Subcutaneous abdominal adipose tissue (tissue), 5 donors: Measurements from ENCODE around the gene PFDN1.

Experiments used
- H3K27ac ChIP-seq: one replicate; pipeline ENCODE4 v1.7.0; 2013; ENCODE audit warnings: low read depth, mild to moderate bottlenecking, inconsistent platforms, low read length, moderate library complexity
- H3K27me3 ChIP-seq, 5 donors: one replicate each; pipeline ENCODE4 v1.7.0; 2013; ENCODE audit warnings: low read length in 5 of 5, inconsistent platforms in 1 of 5; ENCODE audit not compliant: control insufficient read depth in 5 of 5, insufficient read depth in 4 of 5
- H3K36me3 ChIP-seq, 5 donors: one replicate each; pipeline ENCODE4 v1.7.0; 2013; ENCODE audit warnings: low read length in 5 of 5; ENCODE audit not compliant: control insufficient read depth in 5 of 5, insufficient read depth in 5 of 5
- H3K4me1 ChIP-seq, 5 donors: one replicate each; pipeline ENCODE4 v1.7.0; 2013; ENCODE audit warnings: low read length in 5 of 5, mild to moderate bottlenecking in 3 of 5, moderate library complexity in 1 of 5; ENCODE audit not compliant: control insufficient read depth in 5 of 5, insufficient read depth in 5 of 5
- H3K4me3 ChIP-seq, 5 donors: one replicate each; pipeline ENCODE4 v1.7.0; 2013; ENCODE audit warnings: low read length in 5 of 5, low read depth in 1 of 5
- H3K9ac ChIP-seq, 5 donors: one replicate each; pipeline ENCODE4 v1.7.0; 2013; ENCODE audit warnings: low read length in 5 of 5, mild to moderate bottlenecking in 4 of 5, moderate library complexity in 3 of 5
- H3K9me3 ChIP-seq, 5 donors: one replicate each; pipeline ENCODE4 v1.7.0; 2013; ENCODE audit warnings: low read length in 5 of 5; ENCODE audit not compliant: control insufficient read depth in 5 of 5
- donor health status: healthy.
- donor health status: healthy.
- donor health status: healthy.
- donor health status: healthy.
- donor health status: healthy.

Gene PFDN1

GRCh38 chr5:140245341-140245740, 57.6 kb downstream of the PFDN1 start:
- Histone ChIP-seq H3K4me3 (no peak overlapping the region), H3K9ac (no peak overlapping the region), H3K27me3 (no peaks in the 10 kb centered on the region), H3K36me3 (peaks cover 0 to 37% (median 24%) of the 10 kb centered on the region in 5 donors), H3K9me3 (no peaks in the 10 kb centered on the region), H3K27ac (no peak overlapping the region), H3K4me1 (peaks cover 7 to 58% (median 54%) of the 10 kb centered on the region in 5 donors)

DNA sequence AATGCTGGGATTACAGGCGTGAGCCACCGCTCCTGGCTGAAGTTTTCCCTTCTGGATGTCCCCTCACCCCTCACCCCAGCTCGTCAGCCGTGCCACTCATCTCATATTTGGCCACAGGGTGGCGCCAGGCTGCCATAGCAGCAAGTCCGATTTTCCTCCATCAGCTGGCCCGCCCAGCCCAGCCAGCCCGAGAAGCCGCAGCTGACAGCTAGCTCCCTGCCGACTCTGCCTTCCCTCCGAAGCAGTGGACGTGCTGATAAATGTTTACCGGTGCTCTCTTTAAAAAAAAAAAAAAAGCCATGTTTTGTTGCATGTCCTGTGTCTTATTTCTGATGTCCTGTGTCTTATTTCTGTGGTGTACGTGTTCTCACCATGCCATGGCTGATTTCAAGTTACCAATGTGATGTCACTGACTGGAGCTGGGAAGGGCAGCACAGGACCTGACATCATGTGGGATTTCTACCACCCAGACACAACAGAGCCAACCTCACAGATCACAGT, 58.3 kb downstream of the PFDN1 start:
- peak overlapping the region in 1 of 5 donors; percentile 28 for H3K4me3 ChIP-seq
- H3K9me3 ChIP-seq = no peaks in the 10 kb centered on the region
- H3K27ac ChIP-seq = no peak overlapping the region
- H3K9ac ChIP-seq = peak overlapping the region in 1 of 5 donors; percentile 18
- peaks cover 7 to 61% (median 59%) of the 10 kb centered on the region in 5 donors for H3K4me1 ChIP-seq
- H3K27me3 ChIP-seq = no peaks in the 10 kb centered on the region
- peaks cover 0 to 29% (median 18%) of the 10 kb centered on the region in 5 donors for H3K36me3 ChIP-seq

- Histone ChIP-seq H3K36me3 (peaks cover 0 to 23% (median 14%) of the 10 kb centered on the region in 5 donors), H3K27ac (no peak overlapping the region), H3K27me3 (no peaks in the 10 kb centered on the region), H3K4me3 (no peak overlapping the region), H3K4me1 (peaks cover 7 to 61% (median 59%) of the 10 kb centered on the region in 5 donors), H3K9ac (no peak overlapping the region), H3K9me3 (no peaks in the 10 kb centered on the region)
Observed at GRCh38 chr5:140243706-140244250, 59.1 kb downstream of the PFDN1 start.

DNA sequence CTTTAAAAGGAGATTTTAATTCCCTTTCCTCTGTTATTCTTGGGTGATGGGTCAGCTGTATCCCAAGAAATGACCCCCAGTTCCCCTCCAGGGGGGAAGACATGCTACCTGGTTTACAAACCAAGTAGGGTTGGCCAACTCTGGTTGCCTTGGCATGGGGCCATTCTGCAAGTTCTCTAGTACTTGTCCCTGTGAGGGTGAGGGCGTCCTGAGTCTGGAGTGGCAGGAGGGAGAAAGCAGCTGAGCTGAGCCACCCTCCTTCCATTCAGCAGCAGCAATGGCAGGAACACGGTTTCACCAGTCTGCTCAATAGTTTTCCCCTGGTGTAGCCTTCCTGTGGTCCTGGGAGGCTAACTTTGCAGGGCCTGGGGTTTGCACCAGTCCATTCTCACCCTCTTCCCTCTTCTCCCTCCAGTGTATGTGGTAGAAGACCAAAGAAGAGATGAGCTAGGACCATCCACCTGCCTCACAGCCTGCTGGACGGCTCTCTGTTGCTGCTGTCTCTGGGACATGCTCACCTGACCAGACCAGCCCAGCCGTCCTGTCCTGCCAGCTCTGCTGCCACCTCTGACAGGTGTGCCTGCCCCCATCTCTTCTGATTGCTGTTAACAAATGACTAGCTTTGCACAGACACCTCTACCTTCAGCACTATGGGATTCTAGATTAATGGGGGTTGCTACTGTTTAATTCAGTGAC, 59.9 kb downstream of the PFDN1 start:
- Histone ChIP-seq H3K9ac (no peak overlapping the region), H3K36me3 (peaks cover 0 to 23% (median 14%) of the 10 kb centered on the region in 5 donors), H3K4me1 (peaks cover 7 to 61% (median 58%) of the 10 kb centered on the region in 5 donors), H3K9me3 (no peaks in the 10 kb centered on the region), H3K4me3 (no peak overlapping the region), H3K27me3 (no peaks in the 10 kb centered on the region), H3K27ac (peak overlapping the region; percentile 84)

DNA sequence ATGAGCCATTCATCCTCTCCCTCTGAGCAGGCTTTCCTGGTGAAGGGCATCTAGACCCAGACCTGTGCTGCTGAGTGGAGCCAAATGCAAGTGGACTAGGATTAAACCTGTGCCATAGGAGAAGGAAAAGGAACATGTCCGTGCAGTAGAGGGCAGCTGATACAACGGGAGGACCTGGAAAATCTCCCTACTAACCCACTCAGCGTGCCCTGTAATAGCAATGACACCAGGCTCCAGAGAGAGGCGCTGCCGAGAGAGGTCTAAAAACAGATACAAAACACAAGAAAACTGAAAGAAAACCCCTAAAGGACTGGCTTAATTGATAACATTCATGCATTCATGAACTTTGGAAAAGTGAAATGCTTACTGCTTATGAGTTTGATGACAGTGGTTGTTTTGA, 60.8 kb downstream of the PFDN1 start:
- no peak overlapping the region for H3K4me3 ChIP-seq
- H3K4me1 ChIP-seq = peaks cover 7 to 61% (median 58%) of the 10 kb centered on the region in 5 donors
- H3K27ac ChIP-seq = peak overlapping the region; percentile 84
- H3K36me3 ChIP-seq = peaks cover 0 to 19% (median 14%) of the 10 kb centered on the region in 5 donors
- H3K9me3 ChIP-seq = no peaks in the 10 kb centered on the region
- H3K27me3 ChIP-seq = no peaks in the 10 kb centered on the region
- peak overlapping the region in 3 of 5 donors; percentile 30 to 59 (median 50) for H3K9ac ChIP-seq

DNA sequence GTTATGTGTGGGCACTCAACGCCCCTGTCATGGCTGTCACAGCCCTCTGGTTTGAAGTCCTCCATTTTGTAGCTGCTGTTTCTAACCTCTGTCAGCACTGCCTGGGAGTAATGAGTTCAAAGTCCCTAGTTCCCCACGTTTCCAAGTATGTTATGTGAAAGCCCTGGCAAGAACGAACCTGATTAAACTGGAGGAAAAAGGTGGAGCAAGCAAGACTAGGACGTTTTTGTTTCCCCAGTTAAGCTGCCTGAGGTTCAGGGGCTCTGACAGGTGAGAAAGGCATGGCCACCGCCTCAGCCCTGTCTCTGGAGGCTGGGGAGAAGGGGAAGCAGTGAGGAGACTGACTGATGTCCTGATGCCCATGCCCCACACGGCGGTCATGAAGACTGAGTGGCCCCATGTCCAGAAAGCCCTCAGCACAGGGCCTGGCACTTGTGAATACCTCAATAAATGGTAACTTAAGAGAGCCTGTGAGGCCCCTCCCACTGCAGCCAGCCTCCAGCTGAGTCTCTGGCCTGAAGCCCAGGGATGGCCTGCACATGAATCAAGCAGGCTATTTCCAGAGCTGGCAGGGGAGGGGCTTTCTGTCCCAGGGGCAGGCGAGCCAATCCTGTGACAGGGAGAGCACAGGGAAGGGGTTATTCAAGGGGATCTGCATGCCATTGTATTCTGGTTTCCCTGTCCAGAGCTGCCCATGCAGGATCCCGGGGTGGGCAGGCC, 61.8 kb downstream of the PFDN1 start:
- peak overlapping the region in 3 of 5 donors; percentile 30 to 59 (median 50) for H3K9ac ChIP-seq
- H3K27me3 ChIP-seq = no peaks in the 10 kb centered on the region
- no peak overlapping the region for H3K4me3 ChIP-seq
- peaks cover 7 to 61% (median 51%) of the 10 kb centered on the region in 5 donors for H3K4me1 ChIP-seq
- no peaks in the 10 kb centered on the region for H3K9me3 ChIP-seq
- H3K36me3 ChIP-seq = peaks cover 0 to 17% (median 15%) of the 10 kb centered on the region in 5 donors
- H3K27ac ChIP-seq = peak overlapping the region; percentile 84

DNA sequence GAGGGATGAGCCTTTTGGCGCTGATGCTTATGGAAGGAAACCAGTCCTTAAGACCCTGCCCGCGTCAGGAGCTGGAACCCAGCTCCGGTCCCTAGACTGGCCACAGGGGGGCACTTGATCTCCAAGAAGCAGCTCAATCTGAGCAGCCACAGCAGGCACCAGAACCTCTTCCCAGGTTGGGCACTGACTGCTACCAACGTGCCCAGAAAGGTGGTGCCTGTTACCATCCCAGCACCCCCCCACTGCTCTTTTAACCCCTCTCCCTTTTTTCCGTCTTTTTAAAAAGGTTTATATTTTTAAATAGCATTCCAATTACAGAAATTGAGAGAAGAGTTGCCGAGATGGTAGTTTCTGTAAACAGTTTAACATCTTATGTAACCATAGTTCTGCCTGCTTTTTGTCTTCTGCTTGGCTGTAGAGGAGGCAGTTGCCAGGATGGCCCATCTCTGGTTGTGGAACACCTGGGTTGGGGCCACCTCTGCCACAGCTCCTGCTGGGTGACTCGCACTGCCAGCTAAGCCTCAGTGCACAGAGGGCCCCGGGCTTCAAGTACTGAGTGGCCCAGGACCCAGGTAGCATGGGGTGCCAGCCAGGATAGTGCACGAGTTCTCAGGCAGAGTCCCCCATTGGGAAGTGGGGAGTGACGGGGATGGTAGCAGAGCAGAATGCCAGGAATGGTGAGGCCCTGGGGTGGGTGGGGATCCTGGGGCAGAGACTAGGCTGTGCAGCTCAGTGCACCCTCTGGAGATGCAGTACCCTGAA, 62.8 kb downstream of the PFDN1 start:
- H3K36me3 ChIP-seq = peaks cover 0 to 11% (median 9%) of the 10 kb centered on the region in 5 donors
- H3K27me3 ChIP-seq = no peaks in the 10 kb centered on the region
- H3K4me1 ChIP-seq = peaks cover 7 to 53% (median 42%) of the 10 kb centered on the region in 5 donors
- no peaks in the 10 kb centered on the region for H3K9me3 ChIP-seq
- no peak overlapping the region for H3K27ac ChIP-seq
- H3K4me3 ChIP-seq = no peak overlapping the region
- H3K9ac ChIP-seq = no peak overlapping the region

DNA sequence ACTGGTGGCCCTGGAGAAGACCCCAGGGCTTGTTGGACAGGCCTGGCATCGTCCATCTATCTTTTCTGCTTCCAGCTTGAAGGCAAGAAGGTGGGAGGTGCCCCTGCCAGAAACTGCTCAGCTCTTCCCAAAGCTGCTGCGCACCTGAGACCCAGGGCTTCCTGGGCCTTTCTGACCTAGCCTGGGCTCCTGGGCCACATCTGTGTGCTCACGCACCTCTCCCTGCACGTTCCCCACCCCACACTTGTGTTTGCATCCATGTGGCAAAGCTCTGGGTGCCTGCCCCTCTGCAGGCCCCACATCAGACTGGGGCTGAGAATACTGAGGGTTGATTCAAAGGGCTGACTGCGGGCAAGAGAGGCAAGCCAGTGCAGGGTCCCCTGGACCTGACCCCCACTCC, 63.4 kb downstream of the PFDN1 start:
- Histone ChIP-seq H3K9me3 (no peaks in the 10 kb centered on the region), H3K9ac (no peak overlapping the region), H3K4me1 (peaks cover 5 to 46% (median 35%) of the 10 kb centered on the region in 5 donors), H3K36me3 (peaks cover 0 to 9% (median 8%) of the 10 kb centered on the region in 5 donors), H3K4me3 (no peak overlapping the region), H3K27me3 (no peaks in the 10 kb centered on the region), H3K27ac (no peak overlapping the region)

- no peaks in the 10 kb centered on the region for H3K27me3 ChIP-seq
- H3K9me3 ChIP-seq = no peaks in the 10 kb centered on the region
- no peak overlapping the region for H3K4me3 ChIP-seq
- H3K9ac ChIP-seq = no peak overlapping the region
- peaks cover 5 to 44% (median 35%) of the 10 kb centered on the region in 5 donors for H3K4me1 ChIP-seq
- peaks cover 0 to 6% (median 6%) of the 10 kb centered on the region in 5 donors for H3K36me3 ChIP-seq
- H3K27ac ChIP-seq = no peak overlapping the region
Observed at GRCh38 chr5:140238756-140239155, 64.1 kb downstream of the PFDN1 start.
